Ishikawa (cell line): ENCODE data around the gene PTPRM.

Source experiments
- CEBPB ChIP-seq: IDR thresholded peaks from 2 replicates; pipeline ENCODE4 v1.6.1; 2012
- EGR1 ChIP-seq: IDR thresholded peaks from 2 replicates; pipeline ENCODE4 v1.6.1; 2012
- EP300 ChIP-seq: IDR thresholded peaks from 2 replicates; pipeline ENCODE4 v1.6.1; 2012; ENCODE audit warnings: borderline replicate concordance
- FOXM1 ChIP-seq: IDR thresholded peaks from 2 replicates; pipeline ENCODE4 v1.6.1; 2012; ENCODE audit warnings: low read depth, borderline replicate concordance
- NFIC ChIP-seq: IDR thresholded peaks from 2 replicates; pipeline ENCODE4 v1.6.1; 2012
- TCF12 ChIP-seq: IDR thresholded peaks from 2 replicates; pipeline ENCODE4 v1.6.1; 2012; ENCODE audit warnings: low read depth
- TEAD4 ChIP-seq: IDR thresholded peaks from 2 replicates; pipeline ENCODE4 v1.6.1; 2012
- YY1 ChIP-seq: IDR thresholded peaks from 2 replicates; pipeline ENCODE4 v1.6.1; 2012; ENCODE audit warnings: low read depth
- TF ChIP-seq, protein P1 (sequence below): IDR thresholded peaks from 2 replicates; pipeline ENCODE4 v1.6.1; 2012
- TF ChIP-seq, protein P2 (sequence below): IDR thresholded peaks from 2 replicates; pipeline ENCODE4 v1.6.1; 2012
- TF ChIP-seq, protein P3 (sequence below): IDR thresholded peaks from 2 replicates; pipeline ENCODE4 v1.6.1; 2012; ENCODE audit warnings: low read depth, mild to moderate bottlenecking

DNA sequence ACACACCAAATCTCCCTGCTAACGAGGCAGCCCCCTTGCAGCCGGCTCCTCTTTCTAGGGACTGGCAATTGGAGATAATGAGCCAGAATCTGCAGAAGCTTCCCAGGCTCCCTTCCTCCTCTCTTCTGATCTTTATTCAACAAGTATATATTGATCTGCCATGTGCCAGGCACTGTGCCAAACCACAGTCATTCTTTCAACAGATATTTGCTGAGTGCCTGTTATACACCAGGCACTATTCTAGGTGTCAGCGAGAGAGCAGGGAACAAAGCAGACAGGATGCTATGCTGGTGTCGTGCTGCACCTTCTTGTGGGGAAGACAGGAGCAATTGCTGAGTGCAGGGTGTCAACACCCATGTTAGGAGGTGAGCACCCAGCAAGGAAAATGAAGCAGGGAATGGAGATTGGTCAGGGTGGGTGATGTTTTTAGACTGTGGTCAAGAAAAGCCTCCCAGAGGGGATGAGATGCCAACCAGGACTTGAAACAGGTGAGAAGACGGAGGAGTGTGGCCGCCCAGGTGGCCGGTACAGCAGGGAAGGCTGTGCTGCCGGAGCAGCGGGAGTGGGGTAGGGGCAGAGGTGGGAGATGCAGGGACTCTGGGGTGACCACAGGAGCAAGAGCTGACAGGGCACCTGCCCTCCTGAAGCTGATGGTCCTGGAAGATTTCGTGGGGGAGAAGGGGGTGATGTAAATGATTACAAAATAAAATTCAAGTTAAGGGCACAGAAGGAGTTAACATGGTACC lies 734.5 kb downstream of the PTPRM start:
- TF ChIP-seq FOXM1: no peak
- TF ChIP-seq TCF12: no peak
- TF ChIP-seq, protein P1, sequence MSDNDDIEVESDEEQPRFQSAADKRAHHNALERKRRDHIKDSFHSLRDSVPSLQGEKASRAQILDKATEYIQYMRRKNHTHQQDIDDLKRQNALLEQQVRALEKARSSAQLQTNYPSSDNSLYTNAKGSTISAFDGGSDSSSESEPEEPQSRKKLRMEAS: no peak
- TF ChIP-seq NFIC: no peak
- TF ChIP-seq EGR1: no peak
- TF ChIP-seq, protein P2, sequence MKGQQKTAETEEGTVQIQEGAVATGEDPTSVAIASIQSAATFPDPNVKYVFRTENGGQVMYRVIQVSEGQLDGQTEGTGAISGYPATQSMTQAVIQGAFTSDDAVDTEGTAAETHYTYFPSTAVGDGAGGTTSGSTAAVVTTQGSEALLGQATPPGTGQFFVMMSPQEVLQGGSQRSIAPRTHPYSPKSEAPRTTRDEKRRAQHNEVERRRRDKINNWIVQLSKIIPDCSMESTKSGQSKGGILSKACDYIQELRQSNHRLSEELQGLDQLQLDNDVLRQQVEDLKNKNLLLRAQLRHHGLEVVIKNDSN: no peak
- TF ChIP-seq EP300: no peak
- TF ChIP-seq CEBPB: no peak
- TF ChIP-seq, protein P3, sequence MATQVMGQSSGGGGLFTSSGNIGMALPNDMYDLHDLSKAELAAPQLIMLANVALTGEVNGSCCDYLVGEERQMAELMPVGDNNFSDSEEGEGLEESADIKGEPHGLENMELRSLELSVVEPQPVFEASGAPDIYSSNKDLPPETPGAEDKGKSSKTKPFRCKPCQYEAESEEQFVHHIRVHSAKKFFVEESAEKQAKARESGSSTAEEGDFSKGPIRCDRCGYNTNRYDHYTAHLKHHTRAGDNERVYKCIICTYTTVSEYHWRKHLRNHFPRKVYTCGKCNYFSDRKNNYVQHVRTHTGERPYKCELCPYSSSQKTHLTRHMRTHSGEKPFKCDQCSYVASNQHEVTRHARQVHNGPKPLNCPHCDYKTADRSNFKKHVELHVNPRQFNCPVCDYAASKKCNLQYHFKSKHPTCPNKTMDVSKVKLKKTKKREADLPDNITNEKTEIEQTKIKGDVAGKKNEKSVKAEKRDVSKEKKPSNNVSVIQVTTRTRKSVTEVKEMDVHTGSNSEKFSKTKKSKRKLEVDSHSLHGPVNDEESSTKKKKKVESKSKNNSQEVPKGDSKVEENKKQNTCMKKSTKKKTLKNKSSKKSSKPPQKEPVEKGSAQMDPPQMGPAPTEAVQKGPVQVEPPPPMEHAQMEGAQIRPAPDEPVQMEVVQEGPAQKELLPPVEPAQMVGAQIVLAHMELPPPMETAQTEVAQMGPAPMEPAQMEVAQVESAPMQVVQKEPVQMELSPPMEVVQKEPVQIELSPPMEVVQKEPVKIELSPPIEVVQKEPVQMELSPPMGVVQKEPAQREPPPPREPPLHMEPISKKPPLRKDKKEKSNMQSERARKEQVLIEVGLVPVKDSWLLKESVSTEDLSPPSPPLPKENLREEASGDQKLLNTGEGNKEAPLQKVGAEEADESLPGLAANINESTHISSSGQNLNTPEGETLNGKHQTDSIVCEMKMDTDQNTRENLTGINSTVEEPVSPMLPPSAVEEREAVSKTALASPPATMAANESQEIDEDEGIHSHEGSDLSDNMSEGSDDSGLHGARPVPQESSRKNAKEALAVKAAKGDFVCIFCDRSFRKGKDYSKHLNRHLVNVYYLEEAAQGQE: no peak
- TF ChIP-seq YY1: no peak
- no peak for TF ChIP-seq TEAD4
